Activated CD4-positive, alpha-beta memory T cell treated with anti-CD3 and anti-CD28 coated beads, Interleukin-2, amount 10 ng/mL, durations not matched to agents 7 days and 5 days (primary cell): Measurements from ENCODE around the gene ULK3. TPM values are rescaled to one million over a fixed set of nuclear protein-coding genes. Genes with fewer than 3 reads are reported as not detected.
"Not testable (repeated sequence)": the region's sequence is repeated elsewhere in the genome, so short reads cannot be mapped to it uniquely, and the experiment has no call there.

ENCODE experiments used
- CTCF ChIA-PET: fragments of 350-600 bp; sonication (Branson Sonifier 250); formaldehyde crosslinking; loops from one replicate; lab custom pipeline; 2021; ENCODE audit warnings: antibody characterized with exemption, inconsistent platforms; lab: Charles Lee
- POLR2A ChIA-PET: fragments of 350-600 bp; sonication (Branson Sonifier 250); formaldehyde crosslinking; loops from one replicate; lab custom pipeline; 2021; ENCODE audit warnings: antibody characterized with exemption; lab: Charles Lee
- DNase-seq: peaks from one replicate; pipeline ENCODE4 v3.0.0-alpha.2; 2020
- H3K27ac Mint-ChIP-seq: one replicate; pipeline ENCODE4 v1.8.0; 2021; ENCODE audit warnings: mild to moderate bottlenecking, mixed read lengths
- H3K27me3 Mint-ChIP-seq: one replicate; pipeline ENCODE4 v1.8.0; 2021; ENCODE audit warnings: mixed read lengths
- H3K36me3 Mint-ChIP-seq: one replicate; pipeline ENCODE4 v1.8.0; 2021; ENCODE audit warnings: low read depth, mixed read lengths
- H3K4me1 Mint-ChIP-seq: one replicate; pipeline ENCODE4 v1.8.0; 2021; ENCODE audit warnings: mixed read lengths
- H3K4me3 Mint-ChIP-seq: one replicate; pipeline ENCODE4 v1.8.0; 2021; ENCODE audit warnings: mild to moderate bottlenecking, mixed read lengths
- H3K9me3 Mint-ChIP-seq: one replicate; pipeline ENCODE4 v1.8.0; 2021; ENCODE audit warnings: mixed read lengths
- total RNA-seq, 2 experiments: library from RNA; stranded (reverse); gene quantifications; one replicate each; pipeline ENCODE4 v1.2.3, GENCODE V29; 2021

Gene ULK3, protein sequence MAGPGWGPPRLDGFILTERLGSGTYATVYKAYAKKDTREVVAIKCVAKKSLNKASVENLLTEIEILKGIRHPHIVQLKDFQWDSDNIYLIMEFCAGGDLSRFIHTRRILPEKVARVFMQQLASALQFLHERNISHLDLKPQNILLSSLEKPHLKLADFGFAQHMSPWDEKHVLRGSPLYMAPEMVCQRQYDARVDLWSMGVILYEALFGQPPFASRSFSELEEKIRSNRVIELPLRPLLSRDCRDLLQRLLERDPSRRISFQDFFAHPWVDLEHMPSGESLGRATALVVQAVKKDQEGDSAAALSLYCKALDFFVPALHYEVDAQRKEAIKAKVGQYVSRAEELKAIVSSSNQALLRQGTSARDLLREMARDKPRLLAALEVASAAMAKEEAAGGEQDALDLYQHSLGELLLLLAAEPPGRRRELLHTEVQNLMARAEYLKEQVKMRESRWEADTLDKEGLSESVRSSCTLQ
- total RNA-seq: 10 to 100 TPM; 74.9 to 84.2 TPM

GRCh38 chr15:74842581-74843444, at the start of gene ULK3:
TSS of gene ULK3 (minus strand) at chr15:74843156. CDS start at chr15:74843105, 51 bp downstream.
- no peaks in the 10 kb centered on the region for H3K9me3 Mint-ChIP-seq
- DNase-seq: peak; percentile 95
- peaks cover 55% of the 10 kb centered on the region for H3K36me3 Mint-ChIP-seq
- peak within 1 kb of the TSS; percentile 98 for H3K27ac Mint-ChIP-seq
- POLR2A ChIA-PET: interaction anchor here (0.9 to 4.9 kb wide), 13 partner anchors 9 to 95 kb away, joined by 3 to 66 read pairs (median 4); partner anchors contain the start of genes COX5A, FAM219B and MPI
- peak within 1 kb of the TSS; percentile 91 for H3K4me3 Mint-ChIP-seq
- no peaks in the 10 kb centered on the region for H3K27me3 Mint-ChIP-seq
- CTCF ChIA-PET: interaction anchor here (0.8 to 3.6 kb wide), 12 partner anchors 16 to 202 kb away, joined by 3 to 49 read pairs (median 4); no protein-coding TSS in a partner anchor
- peaks cover 63% of the 10 kb centered on the region for H3K4me1 Mint-ChIP-seq

DNA sequence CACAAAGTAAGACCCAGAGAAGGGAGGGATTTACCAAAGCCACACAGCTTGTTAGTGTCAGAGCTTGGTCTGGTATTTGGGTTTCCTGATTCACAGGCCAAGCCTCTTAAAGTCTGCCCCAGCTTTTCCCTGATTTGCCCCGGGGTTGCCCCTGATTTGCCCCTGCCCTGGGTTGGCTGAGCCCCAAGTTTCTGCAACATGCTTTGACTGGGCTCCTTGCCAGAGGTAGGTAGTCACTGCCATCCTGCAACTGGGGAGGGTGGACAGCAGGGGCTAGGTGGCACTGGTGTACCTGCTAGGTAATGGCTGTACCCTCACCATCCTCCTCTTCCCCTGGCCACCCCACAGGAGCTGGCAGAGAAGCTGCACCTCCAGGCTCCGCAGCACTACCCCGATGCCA, 49.4 kb upstream of the ULK3 start:
- no peak for DNase-seq
- ChIA-PET CTCF (interaction anchor here (0.8 to 3.5 kb wide), 2 partner anchors 10 to 99 kb away, joined by 3 to 24 read pairs; no protein-coding TSS in a partner anchor), POLR2A (interaction anchor here (1.0 to 7.5 kb wide), 9 partner anchors 9 to 131 kb away, joined by 3 to 110 read pairs (median 27); partner anchors contain the start of genes COX5A, FAM219B, PPCDC and SCAMP2)
- Mint-ChIP-seq H3K27ac (peak overlapping the region; percentile 99), H3K9me3 (no peaks in the 10 kb centered on the region), H3K4me1 (peaks cover 60% of the 10 kb centered on the region), H3K4me3 (no peak overlapping the region), H3K27me3 (no peaks in the 10 kb centered on the region), H3K36me3 (peaks cover 44% of the 10 kb centered on the region)

DNA sequence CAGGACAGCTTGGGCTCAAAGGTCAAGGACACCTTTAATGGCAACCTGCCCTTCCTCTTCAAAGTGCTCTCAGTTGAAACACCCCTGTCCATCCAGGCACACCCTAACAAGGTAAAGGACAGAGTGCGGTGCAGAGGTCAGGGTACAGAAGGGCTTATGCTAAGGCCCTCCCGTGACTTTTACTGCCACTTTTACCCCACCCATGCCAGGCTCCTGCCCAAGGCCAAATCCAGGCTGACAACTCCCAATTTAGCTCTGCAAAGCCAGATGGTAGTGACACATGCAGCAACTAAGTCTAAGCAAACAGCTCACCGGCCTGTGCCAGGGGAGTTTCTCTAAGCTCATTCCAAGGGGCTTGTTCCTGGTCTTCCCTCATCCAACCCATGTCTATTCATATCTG, 48.5 kb upstream of the ULK3 start:
- H3K4me1 Mint-ChIP-seq: peaks cover 60% of the 10 kb centered on the region
- H3K4me3 Mint-ChIP-seq: peak overlapping the region; percentile 84
- no peaks in the 10 kb centered on the region for H3K9me3 Mint-ChIP-seq
- DNase-seq: no peak
- H3K27me3 Mint-ChIP-seq: no peaks in the 10 kb centered on the region
- ChIA-PET POLR2A (interaction anchor here (1.0 to 7.5 kb wide), 10 partner anchors 8 to 132 kb away, joined by 3 to 110 read pairs (median 24); partner anchors contain the start of genes COX5A, FAM219B, PPCDC and SCAMP2), CTCF (interaction anchor here (3.5 kb wide), 1 partner anchor 10 kb away, joined by 24 read pairs; no protein-coding TSS in a partner anchor)
- H3K36me3 Mint-ChIP-seq: peaks cover 38% of the 10 kb centered on the region
- peak overlapping the region; percentile 99 for H3K27ac Mint-ChIP-seq

DNA sequence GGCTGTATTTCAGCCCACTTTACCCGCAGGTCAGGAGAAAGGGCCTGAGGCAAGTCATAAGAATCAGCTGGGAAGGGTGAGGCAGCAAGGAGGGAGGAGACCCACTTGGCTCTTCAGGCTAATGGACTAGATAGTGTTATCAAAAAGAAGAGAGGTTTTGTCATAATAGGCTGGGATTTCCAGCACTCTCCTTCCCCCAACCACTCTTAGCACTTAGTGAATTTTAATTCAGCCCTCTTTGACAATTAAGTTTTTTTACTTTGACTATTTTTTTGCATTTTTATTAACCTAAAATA, 47.7 kb upstream of the ULK3 start:
- POLR2A ChIA-PET: interaction anchor here (0.6 to 7.5 kb wide), 8 partner anchors 10 to 275 kb away, joined by 3 to 110 read pairs (median 18); partner anchors contain the start of genes CLK3, FAM219B, SCAMP2 and ULK3
- peak overlapping the region; percentile 69 for H3K27ac Mint-ChIP-seq
- no peak for DNase-seq
- CTCF ChIA-PET: interaction anchor here (1.4 to 1.7 kb wide), 2 partner anchors 11 to 97 kb away, joined by 3 to 11 read pairs; no protein-coding TSS in a partner anchor
- H3K27me3 Mint-ChIP-seq: no peaks in the 10 kb centered on the region
- no peaks in the 10 kb centered on the region for H3K9me3 Mint-ChIP-seq
- peaks cover 59% of the 10 kb centered on the region for H3K4me1 Mint-ChIP-seq
- H3K4me3 Mint-ChIP-seq: peak overlapping the region; percentile 84
- H3K36me3 Mint-ChIP-seq: peaks cover 33% of the 10 kb centered on the region

GRCh38 chr15:74889883-74890664, 47.1 kb upstream of the ULK3 start, which contains the start of gene MPI:
TSS of gene MPI (plus strand) at chr15:74890042. CDS start at chr15:74890074, 32 bp downstream.
- ChIA-PET CTCF (interaction anchor here (0.6 to 1.7 kb wide), 5 partner anchors 12 to 122 kb away, joined by 3 to 11 read pairs (median 3); no protein-coding TSS in a partner anchor), POLR2A (interaction anchor here (0.6 to 7.5 kb wide), 16 partner anchors 8 to 275 kb away, joined by 3 to 110 read pairs (median 4); partner anchors contain the start of genes CLK3, FAM219B, SCAMP2 and ULK3)
- Mint-ChIP-seq H3K36me3 (peaks cover 30% of the 10 kb centered on the region), H3K4me1 (peaks cover 56% of the 10 kb centered on the region), H3K27ac (peak within 1 kb of the TSS; percentile 69), H3K27me3 (no peaks in the 10 kb centered on the region), H3K9me3 (no peaks in the 10 kb centered on the region), H3K4me3 (peak within 1 kb of the TSS; percentile 84)
- peak; percentile 89 for DNase-seq

- no peaks in the 10 kb centered on the region for H3K9me3 Mint-ChIP-seq
- peak overlapping the region; percentile 84 for H3K4me3 Mint-ChIP-seq
- ChIA-PET POLR2A (interaction anchor here (0.6 to 7.5 kb wide), 15 partner anchors 9 to 118 kb away, joined by 3 to 110 read pairs (median 4); partner anchors contain the start of genes FAM219B, SCAMP2 and ULK3), CTCF (interaction anchor here (0.6 to 1.7 kb wide), 7 partner anchors 12 to 121 kb away, joined by 3 to 11 read pairs (median 3); partner anchors contain the start of gene SCAMP2)
- DNase-seq: peak; percentile 32
- peaks cover 30% of the 10 kb centered on the region for H3K36me3 Mint-ChIP-seq
- no peaks in the 10 kb centered on the region for H3K27me3 Mint-ChIP-seq
- peak overlapping the region; percentile 69 for H3K27ac Mint-ChIP-seq
- H3K4me1 Mint-ChIP-seq: peaks cover 61% of the 10 kb centered on the region
Observed at GRCh38 chr15:74889390-74889882, 46.5 kb upstream of the ULK3 start.

GRCh38 chr15:74888716-74889115, 45.8 kb upstream of the ULK3 start:
- Mint-ChIP-seq H3K9me3 (no peaks in the 10 kb centered on the region), H3K27ac (no peak overlapping the region), H3K4me1 (peaks cover 64% of the 10 kb centered on the region), H3K27me3 (no peaks in the 10 kb centered on the region), H3K36me3 (peaks cover 28% of the 10 kb centered on the region), H3K4me3 (peak overlapping the region; percentile 84)
- ChIA-PET CTCF (interaction anchor here (1.0 to 1.7 kb wide), 3 partner anchors 13 to 18 kb away, joined by 3 to 4 read pairs (median 4); partner anchors contain the start of gene SCAMP2), POLR2A (interaction anchor here (1.1 to 7.5 kb wide), 7 partner anchors 9 to 117 kb away, joined by 3 to 110 read pairs (median 17); partner anchors contain the start of genes FAM219B and SCAMP2)
- no peak for DNase-seq

DNA sequence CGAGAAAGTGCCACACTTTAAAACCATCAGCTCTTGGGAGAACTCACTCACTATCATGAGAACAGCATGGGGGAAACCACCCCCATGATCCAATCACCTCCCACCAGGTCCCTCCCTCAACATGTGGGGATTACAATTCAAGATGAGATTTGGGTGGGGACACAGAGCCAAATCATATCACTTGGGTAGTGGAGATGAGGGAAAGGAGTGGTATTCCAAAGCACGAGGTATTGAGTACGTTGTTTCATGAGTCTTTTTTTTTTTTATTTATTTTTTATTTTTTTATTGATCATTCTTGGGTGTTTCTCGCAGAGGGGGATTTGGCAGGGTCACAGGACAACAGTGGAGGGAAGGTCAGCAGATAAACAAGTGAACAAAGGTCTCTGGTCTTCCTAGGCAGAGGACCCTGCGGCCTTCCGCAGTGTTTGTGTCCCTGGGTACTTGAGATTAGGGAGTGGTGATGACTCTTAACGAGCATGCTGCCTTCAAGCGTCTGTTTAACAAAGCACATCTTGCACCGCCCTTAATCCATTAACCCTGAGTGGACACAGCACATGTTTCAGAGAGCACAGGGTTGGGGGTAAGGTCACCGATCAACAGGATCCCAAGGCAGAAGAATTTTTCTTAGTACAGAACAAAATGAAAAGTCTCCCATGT, 44.7 kb upstream of the ULK3 start:
- H3K27ac Mint-ChIP-seq, H3K4me3 Mint-ChIP-seq, H3K9me3 Mint-ChIP-seq, H3K27me3 Mint-ChIP-seq, DNase-seq: not testable (repeated sequence)
- ChIA-PET CTCF (interaction anchor here (1.1 to 1.3 kb wide), 2 partner anchors 14 kb away, joined by 4 read pairs; no protein-coding TSS in a partner anchor), POLR2A (interaction anchor here (1.9 to 7.5 kb wide), 5 partner anchors 10 to 19 kb away, joined by 7 to 110 read pairs (median 19); partner anchors contain the start of genes FAM219B and SCAMP2)
- Mint-ChIP-seq H3K4me1 (peaks cover 60% of the 10 kb centered on the region), H3K36me3 (peaks cover 19% of the 10 kb centered on the region)

DNA sequence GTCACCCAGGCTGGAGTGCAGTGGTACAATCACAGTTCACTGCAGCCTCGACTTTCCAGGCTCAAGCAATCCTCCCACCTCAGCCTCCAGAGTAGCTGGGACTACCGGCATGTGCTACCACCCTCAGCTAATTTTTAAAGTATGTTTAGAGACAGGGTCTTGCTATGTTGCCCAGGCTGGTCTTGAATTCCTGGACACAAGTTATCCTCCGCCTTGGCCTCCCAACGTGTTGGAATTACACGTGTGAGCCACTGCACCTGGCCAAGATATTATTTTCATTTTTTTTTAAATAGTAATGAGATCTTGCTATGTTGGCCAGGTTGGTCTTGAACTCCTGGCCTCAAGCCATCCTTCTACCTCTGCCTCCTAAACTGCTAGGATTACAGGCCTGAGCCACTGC, 42.5 kb upstream of the ULK3 start:
- Mint-ChIP-seq H3K27me3 (no peaks in the 10 kb centered on the region), H3K4me1 (peaks cover 40% of the 10 kb centered on the region), H3K4me3 (no peak overlapping the region), H3K9me3 (peaks cover 5% of the 10 kb centered on the region), H3K27ac (no peak overlapping the region), H3K36me3 (peaks cover 7% of the 10 kb centered on the region)
- ChIA-PET CTCF (interaction anchor here (1.2 to 3.4 kb wide), 3 partner anchors 16 to 97 kb away, joined by 3 to 20 read pairs (median 4); no protein-coding TSS in a partner anchor), POLR2A (interaction anchor here (3.4 kb wide), 1 partner anchor 7 kb away, joined by 27 read pairs; no protein-coding TSS in a partner anchor)
- DNase-seq: no peak

- no peak overlapping the region for H3K4me3 Mint-ChIP-seq
- peaks cover 33% of the 10 kb centered on the region for H3K4me1 Mint-ChIP-seq
- ChIA-PET CTCF (interaction anchor here (0.6 to 3.4 kb wide), 7 partner anchors 10 to 96 kb away, joined by 3 to 20 read pairs (median 4); partner anchors contain the start of gene CPLX3), POLR2A (interaction anchor here (1.0 to 3.5 kb wide), 5 partner anchors 8 to 21 kb away, joined by 3 to 27 read pairs (median 14); partner anchors contain the start of gene SCAMP2)
- DNase-seq: no peak
- no peaks in the 10 kb centered on the region for H3K27me3 Mint-ChIP-seq
- peaks cover 5% of the 10 kb centered on the region for H3K9me3 Mint-ChIP-seq
- no peak overlapping the region for H3K27ac Mint-ChIP-seq
- peaks cover 5% of the 10 kb centered on the region for H3K36me3 Mint-ChIP-seq
Observed at GRCh38 chr15:74884428-74885223, 41.7 kb upstream of the ULK3 start.
